Naive thymus-derived CD4-positive, alpha-beta T cell (primary cell): Measurements from ENCODE around the gene CENPB. TPM values are rescaled to one million over a fixed set of nuclear protein-coding genes. Genes with fewer than 3 reads are reported as not detected.

Experiments used
- ATAC-seq: fragments of 150-1000 bp; cut with Tn5 transposase; 2 replicates; pipeline ENCODE4 v1.10.0; 2021; ENCODE audit warnings: mild to moderate bottlenecking, moderate library complexity
- CTCF ChIA-PET: fragments of 350-600 bp; sonication (Branson Sonifier 250); formaldehyde crosslinking; loops from one replicate; lab custom pipeline; 2021; ENCODE audit warnings: antibody characterized with exemption; lab: Charles Lee
- POLR2A ChIA-PET: fragments of 350-600 bp; sonication (Branson Sonifier 250); formaldehyde crosslinking; loops from one replicate; lab custom pipeline; 2021; ENCODE audit warnings: antibody characterized with exemption, inconsistent platforms; lab: Charles Lee
- DNase-seq, 9 donors: peaks; one replicate each; pipeline versions ENCODE4 v3.0.0 to v3.0.0-alpha.2; 2020 to 2022; ENCODE audit warnings: mixed read lengths in 1 of 9
- H3K27ac ChIP-seq: one replicate; pipeline ENCODE4 v1.7.0; 2013; ENCODE audit warnings: mild to moderate bottlenecking, low read depth, low read length, moderate library complexity
- H3K27me3 ChIP-seq, 2 donors: one replicate each; pipeline ENCODE4 v1.7.0; 2013; ENCODE audit warnings: low read length in 2 of 2, mild to moderate bottlenecking in 2 of 2, moderate library complexity in 2 of 2; ENCODE audit not compliant: control insufficient read depth in 2 of 2, insufficient read depth in 2 of 2
- H3K36me3 ChIP-seq, 3 experiments: 1 replicate in 2 of 3; 2 replicates in 1 of 3; pipeline ENCODE4 v1.7.0; 2013; ENCODE audit warnings: low read length in 3 of 3, mild to moderate bottlenecking in 3 of 3, moderate library complexity in 1 of 3; ENCODE audit not compliant: insufficient read depth in 3 of 3, control insufficient read depth in 2 of 3
- H3K4me1 ChIP-seq, 2 donors: one replicate each; pipeline ENCODE4 v1.7.0; 2013; ENCODE audit warnings: low read length in 2 of 2, mild to moderate bottlenecking in 2 of 2, moderate library complexity in 1 of 2; ENCODE audit not compliant: control insufficient read depth in 2 of 2, insufficient read depth in 2 of 2
- H3K4me3 ChIP-seq: 2 replicates; pipeline ENCODE4 v1.7.0; 2013; ENCODE audit warnings: mild to moderate bottlenecking, low read length
- H3K9me3 ChIP-seq, 3 experiments: 1 replicate in 2 of 3; 2 replicates in 1 of 3; pipeline ENCODE4 v1.7.0; 2013; ENCODE audit warnings: low read length in 3 of 3; ENCODE audit not compliant: control insufficient read depth in 2 of 3
- H3K27ac Mint-ChIP-seq, 9 donors: one replicate each; pipeline ENCODE4 v1.8.0; 2020 to 2022; ENCODE audit warnings: mixed read lengths in 9 of 9, mild to moderate bottlenecking in 8 of 9, moderate library complexity in 5 of 9, inconsistent platforms in 2 of 9
- H3K27me3 Mint-ChIP-seq, 5 donors: one replicate each; pipeline ENCODE4 v1.8.0; 2021 to 2022; ENCODE audit warnings: mixed read lengths in 5 of 5, mild to moderate bottlenecking in 1 of 5
- H3K36me3 Mint-ChIP-seq, 5 donors: one replicate each; pipeline ENCODE4 v1.8.0; 2020 to 2022; ENCODE audit warnings: mixed read lengths in 5 of 5, mild to moderate bottlenecking in 3 of 5, inconsistent platforms in 1 of 5
- H3K4me1 Mint-ChIP-seq, 7 donors: one replicate each; pipeline ENCODE4 v1.8.0; 2020 to 2022; ENCODE audit warnings: mixed read lengths in 7 of 7, mild to moderate bottlenecking in 3 of 7, inconsistent platforms in 1 of 7
- H3K4me3 Mint-ChIP-seq, 10 donors: one replicate each; pipeline ENCODE4 v1.8.0; 2020 to 2022; ENCODE audit warnings: mild to moderate bottlenecking in 10 of 10, mixed read lengths in 10 of 10, moderate library complexity in 6 of 10, inconsistent platforms in 2 of 10
- H3K9me3 Mint-ChIP-seq, 11 donors: one replicate each; pipeline ENCODE4 v1.8.0; 2020 to 2022; ENCODE audit warnings: mixed read lengths in 11 of 11, mild to moderate bottlenecking in 4 of 11, inconsistent platforms in 1 of 11, moderate library complexity in 1 of 11
- intact Hi-C, 2 donors: fragments of 100-400 bp; cut with micrococcal nuclease; formaldehyde crosslinking; loops; one replicate each; pipeline ENCODE4 v1.15.1; 2023
- polyA plus RNA-seq, 2 donors: library from polyadenylated mRNA; unstranded; fragments of 300-500 nt; fragmentation: Illumina TruSeq; gene quantifications; one replicate each; pipeline ENCODE4 v1.2.3, GENCODE V29; 2021
- total RNA-seq, 6 experiments: library from RNA in 5 of 6; stranded (reverse) in 5 of 6; gene quantifications; 1 replicate in 5 of 6; 2 replicates in 1 of 6; pipeline ENCODE4 v1.2.3 and lab custom pipeline; 2021 to 2026

Gene CENPB
- total and polyA plus RNA-seq, 7 experiments from 2014 or later, result 1.3 to 73.6 (median 43.2) TPM

- Histone ChIP-seq H3K4me3 (no peak overlapping the region), H3K36me3 (no peaks in the 10 kb centered on the region), H3K27ac (no peak overlapping the region), H3K27me3 (no peaks in the 10 kb centered on the region), H3K9me3 (no peaks in the 10 kb centered on the region), H3K4me1 (peaks cover 8 to 10% of the 10 kb centered on the region in 2 donors)
- ChIA-PET CTCF (no interaction called here), POLR2A (interaction anchor here (0.9 kb wide), 1 partner anchor 107 kb away, joined by 3 read pairs; no protein-coding TSS in a partner anchor)
- H3K4me3 Mint-ChIP-seq, result no peak overlapping the region
- H3K27ac Mint-ChIP-seq, result no peak overlapping the region
- H3K36me3 Mint-ChIP-seq, result peaks cover 0 to 4% (median 0%) of the 10 kb centered on the region in 5 donors
- ATAC-seq (no peak), DNase-seq (no peak)
- intact Hi-C loops, result no loop called here
- peaks cover 0 to 25% (median 14%) of the 10 kb centered on the region in 7 donors for H3K4me1 Mint-ChIP-seq
- H3K27me3 Mint-ChIP-seq, result peaks cover 0 to 13% (median 7%) of the 10 kb centered on the region in 5 donors
- H3K9me3 Mint-ChIP-seq, result no peaks in the 10 kb centered on the region
These were observed 38.5 kb downstream of the CENPB start for GRCh38 chr20:3748073-3748472.

- CTCF ChIA-PET, result no interaction called here
- no peaks in the 10 kb centered on the region for H3K9me3 ChIP-seq
These were observed 39.1 kb downstream of the CENPB start for GRCh38 chr20:3747471-3747870.

GRCh38 chr20:3745686-3746173, 40.8 kb downstream of the CENPB start:
- Mint-ChIP-seq H3K27me3 (peaks cover 0 to 13% (median 7%) of the 10 kb centered on the region in 5 donors), H3K27ac (peak overlapping the region in 1 of 9 donors; percentile 10), H3K9me3 (no peaks in the 10 kb centered on the region), H3K36me3 (peaks cover 0 to under 1% (median 0%) of the 10 kb centered on the region in 5 donors), H3K4me3 (peak overlapping the region in 3 of 10 donors; percentile 36 to 67 (median 59)), H3K4me1 (peaks cover 0 to 16% (median 12%) of the 10 kb centered on the region in 7 donors)
- POLR2A ChIA-PET, result interaction anchor here (1.1 kb wide), 1 partner anchor 22 kb away, joined by 3 read pairs; the partner anchor contains the start of gene ADISSP
- CTCF ChIA-PET, result no interaction called here
- H3K27ac ChIP-seq, result no peak overlapping the region
- peaks cover 3 to 10% of the 10 kb centered on the region in 2 donors for H3K4me1 ChIP-seq
- no peak for ATAC-seq
- intact Hi-C loops, result no loop called here
- no peaks in the 10 kb centered on the region for H3K9me3 ChIP-seq
- no peaks in the 10 kb centered on the region for H3K36me3 ChIP-seq
- no peaks in the 10 kb centered on the region for H3K27me3 ChIP-seq
- no peak overlapping the region for H3K4me3 ChIP-seq
- DNase-seq, result no peak

More at GRCh38 chr20:3747471-3747870, 39.1 kb downstream of the CENPB start:
- no peak overlapping the region for H3K27ac Mint-ChIP-seq
- no peak for ATAC-seq
- no peak overlapping the region for H3K4me3 Mint-ChIP-seq
- Histone ChIP-seq H3K27me3 (no peaks in the 10 kb centered on the region), H3K4me1 (peaks cover 4 to 10% of the 10 kb centered on the region in 2 donors), H3K36me3 (no peaks in the 10 kb centered on the region), H3K27ac (no peak overlapping the region), H3K4me3 (no peak overlapping the region)
- H3K4me1 Mint-ChIP-seq, result peaks cover 0 to 19% (median 14%) of the 10 kb centered on the region in 7 donors
- POLR2A ChIA-PET, result interaction anchor here (0.5 kb wide), 1 partner anchor 130 kb away, joined by 3 read pairs; no protein-coding TSS in a partner anchor
- no peak for DNase-seq
- H3K27me3 Mint-ChIP-seq, result peaks cover 0 to 13% (median 7%) of the 10 kb centered on the region in 5 donors
- intact Hi-C loops, result no loop called here
- peaks cover 0 to 4% (median 0%) of the 10 kb centered on the region in 5 donors for H3K36me3 Mint-ChIP-seq
- no peaks in the 10 kb centered on the region for H3K9me3 Mint-ChIP-seq

GRCh38 chr20:3744806-3745685, 41.5 kb downstream of the CENPB start:
- DNase-seq, result peak in 8 of 9 donors; percentile 50 to 76 (median 66)
- H3K4me3 ChIP-seq, result peak overlapping the region; percentile 24
- no peaks in the 10 kb centered on the region for H3K36me3 ChIP-seq
- H3K27ac ChIP-seq, result no peak overlapping the region
- intact Hi-C loops, result no loop called here
- Mint-ChIP-seq H3K27me3 (peaks cover 0 to 13% (median 7%) of the 10 kb centered on the region in 5 donors), H3K4me3 (peak overlapping the region; percentile 27 to 86 (median 70)), H3K9me3 (no peaks in the 10 kb centered on the region), H3K4me1 (peaks cover 0 to 16% (median 12%) of the 10 kb centered on the region in 7 donors), H3K36me3 (no peaks in the 10 kb centered on the region), H3K27ac (peak overlapping the region in 2 of 9 donors; percentile 62 to 76)
- peak; percentile 85 for ATAC-seq
- CTCF ChIA-PET, result no interaction called here
- H3K4me1 ChIP-seq, result peaks cover 3 to 10% of the 10 kb centered on the region in 2 donors
- POLR2A ChIA-PET, result interaction anchor here (0.5 to 1.1 kb wide), 2 partner anchors 22 to 110 kb away, joined by 3 read pairs; partner anchors contain the start of gene ADISSP
- H3K9me3 ChIP-seq, result no peaks in the 10 kb centered on the region
- no peaks in the 10 kb centered on the region for H3K27me3 ChIP-seq

- H3K27ac Mint-ChIP-seq, result peak overlapping the region in 1 of 9 donors; percentile 43
- no peaks in the 10 kb centered on the region for H3K9me3 ChIP-seq
- no peaks in the 10 kb centered on the region for H3K9me3 Mint-ChIP-seq
- intact Hi-C loops, result no loop called here
- no peaks in the 10 kb centered on the region for H3K36me3 ChIP-seq
- ATAC-seq (no peak), DNase-seq (no peak)
- no peaks in the 10 kb centered on the region for H3K36me3 Mint-ChIP-seq
- ChIA-PET CTCF (no interaction called here), POLR2A (no interaction called here)
- peaks cover 0 to 16% (median 12%) of the 10 kb centered on the region in 7 donors for H3K4me1 Mint-ChIP-seq
- peaks cover 0 to 13% (median 7%) of the 10 kb centered on the region in 5 donors for H3K27me3 Mint-ChIP-seq
- peaks cover 3 to 10% of the 10 kb centered on the region in 2 donors for H3K4me1 ChIP-seq
- no peaks in the 10 kb centered on the region for H3K27me3 ChIP-seq
- peak overlapping the region in 7 of 10 donors; percentile 29 to 86 (median 59) for H3K4me3 Mint-ChIP-seq
- no peak overlapping the region for H3K4me3 ChIP-seq
- H3K27ac ChIP-seq, result no peak overlapping the region
These were observed 42.5 kb downstream of the CENPB start for GRCh38 chr20:3744037-3744436.

- POLR2A ChIA-PET, result no interaction called here
- CTCF ChIA-PET, result interaction anchor here (1.6 kb wide), 1 partner anchor 33 kb away, joined by 5 read pairs; no protein-coding TSS in a partner anchor
These were observed 43.3 kb downstream of the CENPB start for GRCh38 chr20:3743251-3743650.

More at GRCh38 chr20:3743251-3743650, 43.3 kb downstream of the CENPB start:
- Histone ChIP-seq H3K4me3 (no peak overlapping the region), H3K4me1 (peaks cover 3 to 10% of the 10 kb centered on the region in 2 donors), H3K9me3 (no peaks in the 10 kb centered on the region), H3K36me3 (no peaks in the 10 kb centered on the region), H3K27ac (no peak overlapping the region), H3K27me3 (no peaks in the 10 kb centered on the region)
- Mint-ChIP-seq H3K36me3 (no peaks in the 10 kb centered on the region), H3K4me3 (no peak overlapping the region), H3K9me3 (no peaks in the 10 kb centered on the region), H3K4me1 (peaks cover 0 to 16% (median 12%) of the 10 kb centered on the region in 7 donors), H3K27ac (no peak overlapping the region), H3K27me3 (peaks cover 0 to 13% (median 7%) of the 10 kb centered on the region in 5 donors)
- intact Hi-C loops, result no loop called here
- DNase-seq (no peak), ATAC-seq (no peak)
